ENCODE results near the gene FGF12.

The FGF12 gene

GRCh38 chr3:192255839-192256238, 471.5 kb downstream of the FGF12 start:
- no peak for TF ChIP-seq CTCF (IDR thresholded peaks at IDR 0.05; ENCODE audit: low read depth, low read length, missing control alignments)
- in situ Hi-C loops (cut with HindIII; ENCODE audit: low sequenced_read_pairs) = no loop called here
- H3K4me3 ChIP-seq (ENCODE audit: low read depth, low read length) = no peak overlapping the region
- DNase-seq (ENCODE audit: low read depth) = no peak

GRCh38 chr3:192253138-192253887, 474.0 kb downstream of the FGF12 start:
- no peak for TF ChIP-seq CTCF (IDR thresholded peaks at IDR 0.05; ENCODE audit: low read depth, low read length, missing control alignments)

GRCh38 chr3:192249516-192249915, 477.8 kb downstream of the FGF12 start:
- no peak for DNase-seq (ENCODE audit: low read depth)
- no peak for TF ChIP-seq CTCF (IDR thresholded peaks at IDR 0.05; ENCODE audit: low read depth, low read length, missing control alignments)

More at GRCh38 chr3:192253138-192253887, 474.0 kb downstream of the FGF12 start:
- DNase-seq (ENCODE audit: low read depth) = no peak
- in situ Hi-C loops (cut with HindIII; ENCODE audit: low sequenced_read_pairs) = no loop called here
- no peak overlapping the region for H3K4me3 ChIP-seq (ENCODE audit: low read depth, low read length)

GRCh38 chr3:192246847-192247559, 480.3 kb downstream of the FGF12 start:
- in situ Hi-C loops (cut with HindIII; ENCODE audit: low sequenced_read_pairs) = loop anchor here (25.0 kb wide), 1 partner anchor 90 kb away; no protein-coding TSS in a partner anchor
- no peak overlapping the region for H3K4me3 ChIP-seq (ENCODE audit: low read depth, low read length)
- TF ChIP-seq CTCF (IDR thresholded peaks at IDR 0.05; ENCODE audit: low read depth, low read length, missing control alignments) = no peak
- DNase-seq (ENCODE audit: low read depth) = no peak

More at GRCh38 chr3:192249516-192249915, 477.8 kb downstream of the FGF12 start:
- H3K4me3 ChIP-seq (ENCODE audit: low read depth, low read length) = no peak overlapping the region
- in situ Hi-C loops (cut with HindIII; ENCODE audit: low sequenced_read_pairs) = loop anchor here (25.0 kb wide), 1 partner anchor 88 kb away; no protein-coding TSS in a partner anchor

GRCh38 chr3:192244591-192244990, 482.8 kb downstream of the FGF12 start:
- no peak for TF ChIP-seq CTCF (IDR thresholded peaks at IDR 0.05; ENCODE audit: low read depth, low read length, missing control alignments)
- no peak overlapping the region for H3K4me3 ChIP-seq (ENCODE audit: low read depth, low read length)
- DNase-seq (ENCODE audit: low read depth) = no peak
- in situ Hi-C loops (cut with HindIII; ENCODE audit: low sequenced_read_pairs) = loop anchor here (25.0 kb wide), 1 partner anchor 93 kb away; no protein-coding TSS in a partner anchor

GRCh38 chr3:192239956-192240355, 487.4 kb downstream of the FGF12 start:
- in situ Hi-C loops (cut with HindIII; ENCODE audit: low sequenced_read_pairs) = loop anchor here (25.0 kb wide), 1 partner anchor 97 kb away; no protein-coding TSS in a partner anchor
- no peak overlapping the region for H3K4me3 ChIP-seq (ENCODE audit: low read depth, low read length)
- TF ChIP-seq CTCF (IDR thresholded peaks at IDR 0.05; ENCODE audit: low read depth, low read length, missing control alignments) = no peak
- DNase-seq (ENCODE audit: low read depth) = no peak

Measured in astrocyte of the cerebellum (primary cell).